GM23248 (cell line): ENCODE measurements around the gene OGFRL1.

Experiments
- EZH2 ChIP-seq: fragments of 200-600 bp; sonication (generic); IDR thresholded peaks from 2 replicates; pipeline ENCODE4 v1.6.1; 2018; ENCODE audit warnings: antibody characterized with exemption, mild to moderate bottlenecking; ENCODE audit not compliant: insufficient read depth, poor library complexity, severe bottlenecking
- EZH2phosphoT487 ChIP-seq: fragments of 200-600 bp; sonication (generic); IDR thresholded peaks from 2 replicates; pipeline ENCODE4 v1.6.1; 2018; ENCODE audit warnings: antibody characterized with exemption, moderate library complexity, mild to moderate bottlenecking, low read depth; ENCODE audit not compliant: insufficient read depth

DNA sequence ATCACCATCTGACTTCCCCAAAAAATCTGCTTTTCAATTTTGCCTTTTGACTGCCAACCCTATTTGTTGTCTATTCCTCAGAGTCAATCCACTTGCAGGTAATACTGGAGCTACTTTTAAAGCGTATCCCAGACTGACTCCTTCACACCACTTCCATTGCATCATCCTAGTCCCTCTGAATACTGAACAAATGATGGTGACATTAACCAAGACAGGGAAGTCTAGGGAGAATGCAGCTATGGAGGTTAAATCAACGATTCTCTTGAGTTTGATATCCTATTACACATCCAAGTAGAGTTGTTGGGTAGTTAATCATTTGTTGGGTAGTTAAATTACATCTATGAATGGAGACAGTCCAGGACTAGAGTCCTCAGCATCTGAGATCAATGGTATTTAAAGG, 2.0 kb downstream of the OGFRL1 start:
- TF ChIP-seq EZH2 (no peak), EZH2phosphoT487 (no peak)
